Fibroblast of lung (primary cell): ENCODE data around the gene NEK6. TPM values are rescaled to one million over a fixed set of nuclear protein-coding genes. Genes with fewer than 3 reads are reported as not detected.

ENCODE experiments used
- DNase-seq, 2 donors: peaks; one replicate each; pipeline versions ENCODE4 v3.0.0 to v3.0.0-alpha.2; 2010; ENCODE audit warnings: low read depth in 2 of 2
- H2AFZ ChIP-seq: 2 replicates; pipeline ENCODE4 v1.5.1; 2012; ENCODE audit warnings: low read length, control low read depth, inconsistent platforms
- H3K27ac ChIP-seq: 2 replicates; pipeline ENCODE4 v1.5.1; 2011; ENCODE audit warnings: low read length, control low read depth; ENCODE audit not compliant: insufficient read depth
- H3K27me3 ChIP-seq: 2 replicates; pipeline ENCODE4 v1.5.1; 2011; ENCODE audit warnings: mild to moderate bottlenecking, low read length; ENCODE audit not compliant: control insufficient read depth, insufficient read depth
- H3K36me3 ChIP-seq: 2 replicates; pipeline ENCODE4 v1.5.1; 2011; ENCODE audit warnings: low read length; ENCODE audit not compliant: control insufficient read depth, insufficient read depth
- H3K4me1 ChIP-seq: 2 replicates; pipeline ENCODE4 v1.5.1; 2011; ENCODE audit warnings: low read length; ENCODE audit not compliant: control insufficient read depth, insufficient read depth; ENCODE audit errors: extremely low read depth
- H3K4me2 ChIP-seq: 2 replicates; pipeline ENCODE4 v1.5.1; 2011; ENCODE audit warnings: low read length, control low read depth; ENCODE audit not compliant: insufficient read depth; ENCODE audit errors: extremely low read depth
- H3K4me3 ChIP-seq, 4 experiments: fragments of 200-600 bp in 1 of 4; sonication (generic) in 1 of 4; replicated peaks in 1 of 4; 2 replicates each; pipeline ENCODE4 v1.5.1; 2011 to 2016; ENCODE audit warnings: low read length in 4 of 4, low read depth in 3 of 4, mild to moderate bottlenecking in 3 of 4, control low read depth in 2 of 4, inconsistent platforms in 1 of 4, mixed read lengths in 1 of 4; ENCODE audit not compliant: insufficient read depth in 1 of 4; ENCODE audit errors: control extremely low read depth in 1 of 4
- H3K79me2 ChIP-seq: 2 replicates; pipeline ENCODE4 v1.5.1; 2012; ENCODE audit warnings: mild to moderate bottlenecking, low read length, inconsistent platforms; ENCODE audit not compliant: control insufficient read depth, insufficient read depth
- H3K9ac ChIP-seq: 2 replicates; pipeline ENCODE4 v1.5.1; 2011; ENCODE audit warnings: mild to moderate bottlenecking, low read length, control low read depth; ENCODE audit not compliant: insufficient read depth
- H3K9me3 ChIP-seq: 2 replicates; pipeline ENCODE4 v1.5.1; 2012; ENCODE audit warnings: low read depth, low read length; ENCODE audit not compliant: control insufficient read depth, insufficient read depth
- H4K20me1 ChIP-seq: 2 replicates; pipeline ENCODE4 v1.5.1; 2011; ENCODE audit warnings: low read length; ENCODE audit not compliant: control insufficient read depth, insufficient read depth; ENCODE audit errors: extremely low read depth
- CTCF ChIP-seq, 2 donors: IDR thresholded peaks in 1 of 2; conservative IDR thresholded peaks in 1 of 2; 1 replicate in 1 of 2; 2 replicates in 1 of 2; pipeline ENCODE4 v1.5.1; 2011 to 2012; ENCODE audit warnings: low read length in 2 of 2, control low read depth in 1 of 2, inconsistent platforms in 1 of 2, low read depth in 1 of 2, mild to moderate bottlenecking in 1 of 2
- EZH2 ChIP-seq: IDR thresholded peaks from 2 replicates; pipeline ENCODE4 v1.5.1; 2012; ENCODE audit warnings: low read length, control low read depth, mild to moderate bottlenecking; ENCODE audit errors: missing control alignments
- polyA plus RNA-seq, 2 donors: library from polyadenylated mRNA; depleted of rRNA in 1 of 2; stranded (reverse) in 1 of 2; unstranded in 1 of 2; fragments of >200 nt; gene quantifications; 2 replicates each; pipeline ENCODE4 v1.2.1, GENCODE V29; 2011 to 2012; ENCODE audit warnings: missing spikeins in 1 of 2
- total RNA-seq: library from RNA; depleted of rRNA; stranded (reverse); fragments of >200 nt; gene quantifications from 2 replicates; pipeline ENCODE4 v1.2.1, GENCODE V29; 2014

Gene NEK6
- total and polyA plus RNA-seq, 2 donors (not counting 1 experiment from before 2014, with no cell fraction given) = 71.2 to 71.4 TPM

DNA sequence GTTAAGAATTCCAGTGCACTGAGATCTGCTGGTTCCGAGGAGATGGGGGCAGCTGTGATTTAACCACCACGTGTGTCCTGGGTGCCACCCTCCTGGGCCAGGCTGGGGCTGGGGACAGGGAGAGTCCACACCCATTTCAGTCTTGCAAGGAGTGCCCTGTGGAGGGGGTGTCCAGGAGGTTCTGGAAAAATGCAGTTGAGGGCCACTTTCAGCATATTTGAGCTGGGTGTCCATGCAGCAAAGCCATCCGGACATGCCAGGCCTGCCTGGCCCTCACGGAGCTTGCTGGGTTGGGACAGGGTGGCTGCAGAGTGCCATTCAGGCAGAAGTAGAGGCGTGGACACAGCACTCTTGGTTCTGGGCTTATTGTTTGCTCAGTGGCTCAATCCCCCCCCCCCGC, 68.1 kb downstream of the NEK6 start:
- peaks cover 2% of the 10 kb centered on the region for H3K79me2 ChIP-seq
- H3K27ac ChIP-seq = no peak overlapping the region
- H3K9me3 ChIP-seq = no peaks in the 10 kb centered on the region
- H2AFZ ChIP-seq = no peak overlapping the region
- no peak overlapping the region for H3K9ac ChIP-seq
- no peaks in the 10 kb centered on the region for H3K27me3 ChIP-seq
- peaks cover 52% of the 10 kb centered on the region for H3K36me3 ChIP-seq
- H3K4me1 ChIP-seq = no peaks in the 10 kb centered on the region
- no peak overlapping the region for H3K4me2 ChIP-seq
- no peaks in the 10 kb centered on the region for H4K20me1 ChIP-seq
- no peak for TF ChIP-seq EZH2
- no peak for TF ChIP-seq CTCF (conservative IDR thresholded peaks at IDR 0.05 in 1 of 2, IDR thresholded peaks at IDR 0.05 in 1 of 2; ENCODE audit: low read depth in 1 of 2, low read length in 2 of 2)
- no peak overlapping the region for H3K4me3 ChIP-seq
- DNase-seq = no peak

GRCh38 chr9:124326378-124326777, 68.6 kb downstream of the NEK6 start:
- Histone ChIP-seq H3K27ac (no peak overlapping the region), H2AFZ (no peak overlapping the region), H3K36me3 (peaks cover 51% of the 10 kb centered on the region), H3K79me2 (no peaks in the 10 kb centered on the region), H3K9me3 (no peaks in the 10 kb centered on the region), H4K20me1 (no peaks in the 10 kb centered on the region), H3K27me3 (no peaks in the 10 kb centered on the region), H3K9ac (no peak overlapping the region), H3K4me3 (no peak overlapping the region), H3K4me1 (no peaks in the 10 kb centered on the region), H3K4me2 (no peak overlapping the region)
- TF ChIP-seq CTCF (conservative IDR thresholded peaks at IDR 0.05 in 1 of 2, IDR thresholded peaks at IDR 0.05 in 1 of 2; ENCODE audit: low read depth in 1 of 2, low read length in 2 of 2) = no peak
- no peak for TF ChIP-seq EZH2
- no peak for DNase-seq

DNA sequence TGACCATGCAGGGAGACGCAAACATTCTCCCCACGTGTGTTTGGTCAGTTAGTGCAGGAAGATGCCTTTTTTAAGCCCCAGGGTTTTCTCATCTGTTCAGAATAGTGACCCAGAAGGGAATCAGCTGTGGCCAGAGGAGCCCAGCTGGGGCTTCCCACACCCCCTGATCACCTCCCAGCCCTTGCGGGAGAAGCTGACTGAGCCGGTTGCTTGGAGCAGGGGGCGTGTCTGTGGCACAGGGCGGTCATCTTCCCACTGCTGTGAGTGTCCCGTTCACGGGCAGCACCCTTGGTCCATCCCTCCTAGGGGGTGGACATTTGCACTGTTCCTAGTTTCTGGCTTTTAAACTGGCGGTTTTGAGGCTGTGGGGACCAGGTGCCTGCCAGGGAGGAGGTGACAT, 69.7 kb downstream of the NEK6 start:
- no peak overlapping the region for H2AFZ ChIP-seq
- H3K79me2 ChIP-seq = no peaks in the 10 kb centered on the region
- H3K4me1 ChIP-seq = no peaks in the 10 kb centered on the region
- H3K4me2 ChIP-seq = no peak overlapping the region
- H3K27ac ChIP-seq = no peak overlapping the region
- no peaks in the 10 kb centered on the region for H3K27me3 ChIP-seq
- TF ChIP-seq CTCF (conservative IDR thresholded peaks at IDR 0.05 in 1 of 2, IDR thresholded peaks at IDR 0.05 in 1 of 2; ENCODE audit: low read depth in 1 of 2, low read length in 2 of 2) (no peak), EZH2 (no peak)
- no peak overlapping the region for H3K9ac ChIP-seq
- H3K9me3 ChIP-seq = no peaks in the 10 kb centered on the region
- peaks cover 45% of the 10 kb centered on the region for H3K36me3 ChIP-seq
- no peaks in the 10 kb centered on the region for H4K20me1 ChIP-seq
- DNase-seq = no peak
- no peak overlapping the region for H3K4me3 ChIP-seq
